Prostate gland (tissue), 2 donors: Measurements from ENCODE around the gene AKT1.

ENCODE experiments used
- POLR2AphosphoS5 ChIP-seq: sonication (generic); formaldehyde crosslinking; IDR thresholded peaks from one replicate; pipeline ENCODE4 v1.6.1; 2017; ENCODE audit warnings: antibody characterized with exemption
- TF ChIP-seq, protein P1 (sequence below), 4 experiments: fragments of 200-600 bp in 2 of 4; fragments of 450-650 bp in 2 of 4; sonication (generic) in 2 of 4; IDR thresholded peaks; 1 replicate in 3 of 4; 2 replicates in 1 of 4; pipeline ENCODE4 v1.5.1; 2016 to 2019; ENCODE audit warnings: antibody characterized with exemption in 4 of 4, mild to moderate bottlenecking in 2 of 4, moderate library complexity in 2 of 4

DNA sequence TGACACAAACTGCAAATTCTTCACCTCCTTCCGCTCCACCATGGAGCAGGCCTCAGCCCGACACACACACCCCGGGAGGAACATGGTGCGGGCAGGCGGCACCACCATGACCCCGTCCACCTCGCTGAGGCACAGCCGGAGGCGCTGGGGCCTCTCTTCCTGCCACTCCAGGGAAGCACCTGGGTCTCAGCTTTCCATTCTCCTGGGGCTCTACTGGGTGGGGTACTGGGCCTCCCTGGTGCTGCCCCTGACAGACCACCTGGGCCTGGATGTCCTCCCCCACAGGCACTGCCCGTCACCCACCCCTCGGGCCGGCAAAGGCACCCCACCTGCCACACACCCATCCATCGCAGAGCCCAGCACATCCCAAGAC lies 9.9 kb downstream of the AKT1 start:
- TF ChIP-seq POLR2AphosphoS5, result no peak
- TF ChIP-seq, protein P1, sequence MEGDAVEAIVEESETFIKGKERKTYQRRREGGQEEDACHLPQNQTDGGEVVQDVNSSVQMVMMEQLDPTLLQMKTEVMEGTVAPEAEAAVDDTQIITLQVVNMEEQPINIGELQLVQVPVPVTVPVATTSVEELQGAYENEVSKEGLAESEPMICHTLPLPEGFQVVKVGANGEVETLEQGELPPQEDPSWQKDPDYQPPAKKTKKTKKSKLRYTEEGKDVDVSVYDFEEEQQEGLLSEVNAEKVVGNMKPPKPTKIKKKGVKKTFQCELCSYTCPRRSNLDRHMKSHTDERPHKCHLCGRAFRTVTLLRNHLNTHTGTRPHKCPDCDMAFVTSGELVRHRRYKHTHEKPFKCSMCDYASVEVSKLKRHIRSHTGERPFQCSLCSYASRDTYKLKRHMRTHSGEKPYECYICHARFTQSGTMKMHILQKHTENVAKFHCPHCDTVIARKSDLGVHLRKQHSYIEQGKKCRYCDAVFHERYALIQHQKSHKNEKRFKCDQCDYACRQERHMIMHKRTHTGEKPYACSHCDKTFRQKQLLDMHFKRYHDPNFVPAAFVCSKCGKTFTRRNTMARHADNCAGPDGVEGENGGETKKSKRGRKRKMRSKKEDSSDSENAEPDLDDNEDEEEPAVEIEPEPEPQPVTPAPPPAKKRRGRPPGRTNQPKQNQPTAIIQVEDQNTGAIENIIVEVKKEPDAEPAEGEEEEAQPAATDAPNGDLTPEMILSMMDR (IDR thresholded peaks at IDR 0.05), result no peak
